Activated CD4-positive, alpha-beta T cell treated with anti-CD3 and anti-CD28 coated beads for 1 hour (primary cell): Measurements from ENCODE around the gene NGDN.
"Not testable (repeated sequence)": the region's sequence is repeated elsewhere in the genome, so short reads cannot be mapped to it uniquely, and the experiment has no call there.

Experiments
- DNase-seq: peaks from one replicate; pipeline ENCODE4 v3.0.0-alpha.2; 2020

The NGDN gene

GRCh38 chr14:23469127-23469905, at the start of gene NGDN:
NGDN (plus strand) TSS chr14:23469703; CDS start chr14:23469716, 13 bp downstream.
- peak; percentile 83 for DNase-seq

- DNase-seq: no peak
Observed at GRCh38 chr14:23421594-23421993, 47.9 kb upstream of the NGDN start.

- DNase-seq: no peak
Observed at GRCh38 chr14:23423657-23424056, 45.8 kb upstream of the NGDN start.

- no peak for DNase-seq
Observed at GRCh38 chr14:23425169-23425568, 44.3 kb upstream of the NGDN start.

GRCh38 chr14:23425798-23426197, 43.7 kb upstream of the NGDN start:
- DNase-seq: not testable (repeated sequence)

- DNase-seq: no peak
Observed at GRCh38 chr14:23428686-23429495, 40.6 kb upstream of the NGDN start.

GRCh38 chr14:23430016-23430722, 39.3 kb upstream of the NGDN start:
- DNase-seq: no peak

- no peak for DNase-seq
Observed at GRCh38 chr14:23430723-23431085, 38.8 kb upstream of the NGDN start.

- no peak for DNase-seq
Observed at GRCh38 chr14:23431486-23431885, 38.0 kb upstream of the NGDN start.

- no peak for DNase-seq
Observed at GRCh38 chr14:23432102-23432925, 37.2 kb upstream of the NGDN start.

- no peak for DNase-seq
Observed at GRCh38 chr14:23432946-23433345, 36.6 kb upstream of the NGDN start.

- no peak for DNase-seq
Observed at GRCh38 chr14:23433457-23433856, 36.0 kb upstream of the NGDN start.

GRCh38 chr14:23434488-23435222, 34.8 kb upstream of the NGDN start:
- DNase-seq: no peak

GRCh38 chr14:23435543-23436326, 33.8 kb upstream of the NGDN start, which contains the start of gene MYH7:
MYH7 (minus strand) TSS chr14:23435660; CDS start chr14:23433732, 1,928 bp downstream.
- no peak for DNase-seq

- DNase-seq: no peak
Observed at GRCh38 chr14:23436327-23437132, 33.0 kb upstream of the NGDN start.

- DNase-seq: no peak
Observed at GRCh38 chr14:23437133-23438100, 32.1 kb upstream of the NGDN start.

GRCh38 chr14:23438101-23438971, 31.2 kb upstream of the NGDN start:
- no peak for DNase-seq
